Left renal cortex interstitium (tissue), 4 donors: ENCODE measurements around the gene HK3. TPM values are rescaled to one million over a fixed set of nuclear protein-coding genes. Genes with fewer than 3 reads are reported as not detected.

Experiments
- DNase-seq, 4 donors: peaks; one replicate each; pipeline ENCODE4 v3.0.0-alpha.2; 2013; ENCODE audit warnings: low read depth in 4 of 4, low spot score in 2 of 4, missing footprints in 1 of 4
- polyA plus RNA-seq, 4 donors: library from polyadenylated mRNA; unstranded; fragments of 120-200 nt; gene quantifications; one replicate each; pipeline ENCODE4 v1.2.1, GENCODE V29; 2013; ENCODE audit not compliant: insufficient read length in 4 of 4

HK3 gene
- polyA plus RNA-seq, 4 donors: 0.30 to 0.83 (median 0.64) TPM

GRCh38 chr5:176902911-176903664 lies 3.9 kb upstream of the HK3 start:
- DNase-seq: no peak

GRCh38 chr5:176902102-176902814 lies 3.1 kb upstream of the HK3 start:
- no peak for DNase-seq

- DNase-seq: no peak
These were observed 2.3 kb upstream of the HK3 start for GRCh38 chr5:176901260-176902101.

DNA sequence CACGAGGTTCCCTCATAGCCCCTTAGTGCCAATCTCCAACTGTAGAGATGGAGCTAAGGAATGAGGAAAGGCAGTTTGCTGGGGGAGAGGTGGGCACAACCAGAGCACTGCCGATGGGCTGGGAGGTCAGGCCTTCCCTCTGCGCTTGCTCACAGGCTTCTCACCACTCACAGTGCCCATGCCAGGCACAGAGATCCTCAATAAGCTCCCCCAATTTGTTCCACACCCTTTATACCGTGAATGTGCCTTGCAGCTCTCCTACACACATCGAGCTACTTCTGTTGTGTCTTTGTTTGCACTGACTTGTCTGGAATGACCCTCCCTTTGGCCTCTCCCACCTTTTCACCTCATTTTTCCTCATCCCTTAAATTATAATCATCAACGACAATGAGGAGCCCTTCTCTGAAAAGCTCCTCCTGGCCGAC lies 1.6 kb upstream of the HK3 start:
- DNase-seq: no peak

- DNase-seq: no peak
These were observed 1.0 kb upstream of the HK3 start for GRCh38 chr5:176899946-176900779.

DNA sequence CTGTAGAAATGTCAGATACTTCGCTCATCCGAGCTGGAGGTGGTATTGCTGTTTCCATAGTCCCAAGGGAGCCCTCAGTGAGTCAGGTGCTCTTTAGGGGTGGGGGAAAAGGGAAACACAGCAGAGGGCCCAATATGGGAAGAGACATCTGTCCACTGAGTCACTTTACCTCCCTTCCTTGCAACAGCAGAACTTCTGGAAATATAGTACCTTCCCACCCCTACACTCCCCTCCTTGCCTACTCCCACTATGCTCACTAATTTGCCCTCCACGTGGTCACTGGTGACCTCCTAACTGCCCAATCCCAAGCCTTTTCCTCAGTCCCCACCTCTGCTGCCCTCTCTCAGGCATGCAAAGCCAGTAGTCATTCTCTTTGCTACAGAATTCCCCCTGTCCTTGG lies 1.9 kb downstream of the HK3 start:
- DNase-seq: no peak

DNA sequence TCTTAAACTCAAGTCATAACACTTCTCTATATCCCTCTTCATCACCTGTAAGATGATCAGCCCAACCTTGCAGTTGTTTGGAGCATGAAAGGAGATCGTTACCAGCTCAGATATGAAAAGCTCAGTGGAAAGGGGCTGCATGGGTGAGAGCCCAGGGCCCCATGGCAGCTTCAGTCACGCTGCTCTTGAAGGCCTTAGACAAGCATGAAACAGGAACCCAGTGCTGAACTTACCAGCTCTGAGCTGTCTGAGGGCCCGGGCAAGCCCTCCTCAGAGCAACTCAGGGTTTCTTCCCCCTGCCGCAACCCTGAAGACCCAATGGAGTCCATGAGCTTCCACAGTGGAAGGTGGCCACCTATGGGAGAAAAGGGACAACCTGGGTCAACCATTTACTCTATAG lies 3.3 kb downstream of the HK3 start:
- DNase-seq: no peak

DNA sequence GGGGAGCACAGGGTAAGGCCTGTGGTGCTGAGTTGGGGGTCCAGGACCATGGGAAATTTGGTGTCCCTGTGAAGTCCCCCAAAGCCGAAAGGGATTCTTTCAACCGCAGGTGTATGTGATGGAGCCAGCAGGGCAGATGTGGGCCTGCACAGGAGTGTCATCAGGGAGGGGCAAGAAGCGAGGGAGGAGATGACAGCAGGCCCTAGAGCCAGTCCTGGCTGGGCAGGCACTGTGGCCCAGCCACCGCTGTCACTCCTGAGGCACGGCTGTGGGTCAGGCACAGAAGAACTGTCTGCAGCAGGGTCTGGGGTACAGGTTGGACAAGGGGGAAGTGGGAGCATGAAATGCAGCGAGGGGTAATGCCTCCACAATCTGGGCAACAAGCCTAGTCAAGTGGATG lies 4.8 kb downstream of the HK3 start:
- DNase-seq: no peak

- no peak for DNase-seq
These were observed 6.5 kb downstream of the HK3 start for GRCh38 chr5:176892663-176893062.

DNA sequence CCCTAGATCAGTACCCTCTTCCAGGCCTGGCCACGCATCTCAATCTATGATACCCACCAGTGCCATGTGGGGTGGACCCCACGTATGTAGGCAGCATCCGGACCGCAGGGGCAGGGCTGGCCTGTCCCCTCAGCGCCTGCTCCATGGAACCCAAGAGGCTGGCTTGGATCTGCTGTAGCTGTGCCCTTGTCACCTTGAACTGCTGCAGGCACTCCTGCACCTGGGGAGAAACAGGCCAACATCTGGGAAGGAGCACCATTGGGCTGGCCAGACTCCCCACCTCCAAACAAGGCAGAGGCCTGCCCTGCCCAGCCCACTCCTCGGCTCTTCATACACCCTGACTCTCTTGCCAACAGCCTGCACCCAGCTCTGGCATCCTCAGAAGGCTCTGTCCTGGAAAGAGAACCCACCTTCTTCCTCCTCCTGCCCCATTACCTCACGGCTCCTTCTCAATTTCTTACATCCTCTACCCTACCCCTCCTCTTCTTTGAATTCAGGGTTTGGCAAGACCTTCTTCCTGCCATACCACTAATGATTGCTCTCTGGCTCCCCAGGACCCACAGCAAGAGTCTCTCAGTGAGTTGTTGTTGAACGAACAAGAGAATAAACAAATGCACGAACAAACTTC lies 7.7 kb downstream of the HK3 start:
- DNase-seq: no peak

GRCh38 chr5:176890455-176891330 lies 8.5 kb downstream of the HK3 start:
- no peak for DNase-seq

DNA sequence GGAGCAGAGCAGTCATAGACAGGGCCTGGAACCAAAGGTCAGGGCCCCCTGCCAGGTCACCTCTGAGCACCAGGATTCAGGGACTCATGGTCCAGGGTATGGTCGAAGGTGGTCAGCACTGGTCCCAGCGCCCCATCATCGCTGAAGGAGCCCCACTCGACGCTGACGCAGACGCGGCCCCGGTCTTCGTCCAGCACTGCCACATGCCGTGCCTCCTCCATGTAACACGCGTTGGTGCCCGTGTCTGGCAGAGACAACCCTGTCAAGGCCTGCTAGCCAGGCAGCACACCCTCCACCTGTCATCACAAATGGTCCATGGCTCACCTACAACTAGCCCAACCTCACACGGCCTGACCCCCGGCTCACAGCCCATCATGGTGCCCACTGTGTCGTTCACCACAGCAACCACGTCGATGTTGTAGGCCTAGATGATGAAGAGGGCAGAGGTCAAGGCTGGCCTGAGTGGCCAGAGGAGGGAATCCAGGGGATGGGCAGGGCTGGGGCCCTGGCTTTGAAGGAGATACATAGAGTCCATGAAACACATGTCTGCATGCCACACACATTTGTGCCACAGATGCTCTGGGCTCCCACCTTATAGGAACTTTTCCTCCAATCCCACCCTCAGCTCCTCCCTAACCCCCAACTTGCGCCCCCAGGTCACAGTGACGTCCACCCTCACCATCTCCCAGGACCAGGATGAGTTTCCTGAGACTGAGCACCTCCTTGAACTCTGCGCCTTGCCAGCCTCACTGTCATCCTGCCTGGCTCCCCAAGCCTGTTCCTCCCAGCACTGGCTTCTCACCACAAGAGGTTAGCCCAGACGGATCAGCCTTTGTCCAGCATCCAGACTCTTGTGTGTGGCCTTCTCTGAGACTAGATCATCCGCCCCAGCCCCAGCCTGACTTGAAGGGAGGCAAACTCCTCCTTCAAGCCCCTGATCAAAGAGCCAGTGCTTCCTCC lies 9.5 kb downstream of the HK3 start:
- DNase-seq: no peak

DNA sequence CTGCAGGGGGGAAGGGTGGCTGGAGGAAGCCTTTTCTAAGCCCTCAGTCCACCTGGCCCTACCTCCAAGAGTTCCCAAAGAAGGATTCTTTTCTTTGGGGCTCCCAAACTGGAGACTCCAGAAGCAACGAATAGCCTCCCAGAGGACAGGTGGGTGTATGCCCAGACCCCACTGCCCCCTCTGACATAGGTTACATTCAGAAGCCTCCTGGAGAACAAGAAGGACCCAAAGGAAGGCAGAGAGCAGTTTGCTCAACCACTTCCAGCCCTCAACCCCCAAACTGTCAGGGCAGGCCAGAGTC lies 10.3 kb downstream of the HK3 start:
- no peak for DNase-seq

- no peak for DNase-seq
These were observed 10.9 kb downstream of the HK3 start for GRCh38 chr5:176888016-176888864.

DNA sequence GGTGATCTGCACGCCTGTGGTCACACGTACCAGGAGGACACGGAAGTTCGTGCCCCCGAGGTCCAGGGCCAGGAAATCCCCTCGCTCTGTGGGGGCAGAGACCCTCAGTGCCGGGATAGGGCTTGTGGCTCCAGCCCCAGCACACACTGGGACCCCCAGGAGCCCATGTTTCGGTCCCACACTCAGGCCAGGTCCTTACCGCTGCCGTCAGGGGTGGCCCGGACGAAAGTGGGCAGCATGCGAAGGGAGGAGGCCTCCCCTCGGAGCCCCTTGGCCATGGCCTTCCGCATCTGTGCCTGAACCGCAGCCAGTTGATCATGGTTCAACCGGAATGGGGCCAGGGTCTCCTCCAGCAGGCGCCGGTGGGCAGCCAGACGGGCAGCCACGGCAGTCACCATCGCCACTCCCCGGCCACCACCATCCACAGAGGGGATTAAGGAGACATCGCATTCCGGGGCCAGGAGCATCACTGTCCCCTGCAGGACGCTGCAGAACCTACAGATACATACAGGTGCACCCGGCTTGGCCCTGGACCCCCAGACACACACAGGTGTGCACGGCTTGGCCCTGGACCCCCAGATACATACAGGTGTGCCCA lies 11.8 kb downstream of the HK3 start:
- no peak for DNase-seq

- DNase-seq: no peak
These were observed 12.6 kb downstream of the HK3 start for GRCh38 chr5:176886336-176887251.
